Dorsolateral prefrontal cortex (tissue), 118 donors: ENCODE results near the gene RNMT. TPM values are rescaled to one million over a fixed set of nuclear protein-coding genes. Genes with fewer than 3 reads are reported as not detected.

ENCODE experiments used
- total RNA-seq, 120 experiments: library from RNA; stranded (reverse); gene quantifications; one replicate each; pipeline versions ENCODE4 v1.2.3 to v1.2.4, GENCODE V29; 2022

RNMT gene
- total RNA-seq, 120 experiments from 2014 or later = 25.2 to 79.9 (median 53.7) TPM

Other genes starting within 250 kb of the RNMT start
- gene FAM210A, start 115 bp upstream of the RNMT start, total RNA-seq = 10 to 100 TPM; 10.7 to 22.2 (median 16.6) TPM
- gene MC5R, start 97.5 kb downstream of the RNMT start, total RNA-seq = 1 to 10 TPM in 4 of 120 experiments, under 1 TPM in 47, not detected in 69; 0.24 to 1.2 (median 0.48) TPM
- not detected for gene MC2R, start 188.9 kb downstream of the RNMT start, total RNA-seq